ENCODE results near the gene LRMDA. TPM values are rescaled to one million over a fixed set of nuclear protein-coding genes. Genes with fewer than 3 reads are reported as not detected.

The LRMDA gene
- total RNA-seq, 2 donors from 2014 or later: 9.6 to 12.6 TPM

DNA sequence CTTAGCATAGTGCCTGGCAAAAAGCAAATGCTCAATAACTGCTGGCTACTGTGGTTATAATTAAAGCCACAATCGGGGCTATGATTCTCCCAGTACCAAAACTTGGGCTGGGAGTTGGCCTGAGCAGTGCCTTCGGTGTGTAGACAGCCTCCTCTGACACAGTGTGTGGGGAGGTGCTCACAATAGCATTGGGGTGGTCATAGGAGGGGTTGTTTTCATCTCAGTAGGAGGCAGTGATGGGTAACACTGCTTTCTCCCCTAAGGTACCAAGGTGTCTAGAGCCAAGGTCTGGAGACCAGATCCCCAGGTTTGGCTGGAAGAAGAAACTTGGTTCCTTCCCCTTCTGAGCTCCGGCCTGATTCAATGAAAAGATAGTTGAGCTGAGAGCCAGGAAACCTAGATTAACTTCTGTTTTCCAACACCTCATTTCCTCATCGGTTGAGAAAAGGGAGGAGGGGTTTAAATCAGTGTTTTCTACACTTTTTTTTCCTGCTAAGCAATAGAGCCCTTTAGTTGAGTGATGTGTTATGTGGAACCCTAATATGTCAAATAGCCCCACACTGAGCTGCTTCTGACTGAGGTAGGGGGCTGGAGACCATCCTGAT, 68.2 kb downstream of the LRMDA start:
- H3K4me1 ChIP-seq (replicated peaks): no peaks in the 10 kb centered on the region
- no peaks in the 10 kb centered on the region for H3K27me3 ChIP-seq (replicated peaks; ENCODE audit: insufficient read depth)
- intact Hi-C loops (cut with DNase I): no loop called here
- WGBS: 65% methylated on average over 4 of the region's 4 CpGs
- no peak for DNase-seq (ENCODE audit: low spot score)
- H3K4me3 ChIP-seq: no peak overlapping the region
- TF ChIP-seq POLR2A (IDR thresholded peaks at IDR 0.05): no peak
- TF ChIP-seq, protein P1, sequence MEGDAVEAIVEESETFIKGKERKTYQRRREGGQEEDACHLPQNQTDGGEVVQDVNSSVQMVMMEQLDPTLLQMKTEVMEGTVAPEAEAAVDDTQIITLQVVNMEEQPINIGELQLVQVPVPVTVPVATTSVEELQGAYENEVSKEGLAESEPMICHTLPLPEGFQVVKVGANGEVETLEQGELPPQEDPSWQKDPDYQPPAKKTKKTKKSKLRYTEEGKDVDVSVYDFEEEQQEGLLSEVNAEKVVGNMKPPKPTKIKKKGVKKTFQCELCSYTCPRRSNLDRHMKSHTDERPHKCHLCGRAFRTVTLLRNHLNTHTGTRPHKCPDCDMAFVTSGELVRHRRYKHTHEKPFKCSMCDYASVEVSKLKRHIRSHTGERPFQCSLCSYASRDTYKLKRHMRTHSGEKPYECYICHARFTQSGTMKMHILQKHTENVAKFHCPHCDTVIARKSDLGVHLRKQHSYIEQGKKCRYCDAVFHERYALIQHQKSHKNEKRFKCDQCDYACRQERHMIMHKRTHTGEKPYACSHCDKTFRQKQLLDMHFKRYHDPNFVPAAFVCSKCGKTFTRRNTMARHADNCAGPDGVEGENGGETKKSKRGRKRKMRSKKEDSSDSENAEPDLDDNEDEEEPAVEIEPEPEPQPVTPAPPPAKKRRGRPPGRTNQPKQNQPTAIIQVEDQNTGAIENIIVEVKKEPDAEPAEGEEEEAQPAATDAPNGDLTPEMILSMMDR (IDR thresholded peaks at IDR 0.05): no peak
- no peak for TF ChIP-seq POLR2AphosphoS5 (IDR thresholded peaks at IDR 0.05)
- no peaks in the 10 kb centered on the region for H3K9me3 ChIP-seq
- H3K36me3 ChIP-seq: no peaks in the 10 kb centered on the region
- no peak overlapping the region for H3K27ac ChIP-seq

DNA sequence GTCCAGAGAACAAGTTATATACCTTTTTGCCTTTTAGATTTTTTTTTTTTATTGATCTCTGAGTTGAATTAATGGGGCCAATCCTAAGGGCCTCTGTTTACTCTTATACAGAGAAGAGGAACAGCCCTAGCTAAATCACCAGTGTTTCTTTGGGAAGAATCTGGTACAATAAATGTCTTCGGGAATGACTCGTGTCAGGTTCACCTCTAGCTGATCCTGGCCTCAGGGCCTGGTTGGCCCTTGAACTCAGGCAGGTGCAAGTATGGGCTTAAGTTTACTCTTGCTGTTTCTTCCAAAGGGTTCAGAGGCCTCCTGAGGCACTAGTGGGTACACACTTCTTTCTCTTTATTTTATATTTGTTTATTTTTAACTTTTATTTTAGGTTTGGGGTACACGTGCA, 71.0 kb downstream of the LRMDA start:
- H3K27me3 ChIP-seq (replicated peaks; ENCODE audit: insufficient read depth): no peaks in the 10 kb centered on the region
- TF ChIP-seq POLR2AphosphoS5 (IDR thresholded peaks at IDR 0.05) (no peak), POLR2A (IDR thresholded peaks at IDR 0.05) (no peak)
- TF ChIP-seq, protein P1 (IDR thresholded peaks at IDR 0.05): no peak
- H3K27ac ChIP-seq: no peak overlapping the region
- intact Hi-C loops (cut with DNase I): no loop called here
- WGBS: 89% methylated on average over 3 of the region's 3 CpGs
- H3K36me3 ChIP-seq: no peaks in the 10 kb centered on the region
- no peak for DNase-seq (ENCODE audit: low spot score)
- H3K4me1 ChIP-seq (replicated peaks): peaks cover 5% of the 10 kb centered on the region
- H3K4me3 ChIP-seq: no peak overlapping the region
- no peaks in the 10 kb centered on the region for H3K9me3 ChIP-seq

DNA sequence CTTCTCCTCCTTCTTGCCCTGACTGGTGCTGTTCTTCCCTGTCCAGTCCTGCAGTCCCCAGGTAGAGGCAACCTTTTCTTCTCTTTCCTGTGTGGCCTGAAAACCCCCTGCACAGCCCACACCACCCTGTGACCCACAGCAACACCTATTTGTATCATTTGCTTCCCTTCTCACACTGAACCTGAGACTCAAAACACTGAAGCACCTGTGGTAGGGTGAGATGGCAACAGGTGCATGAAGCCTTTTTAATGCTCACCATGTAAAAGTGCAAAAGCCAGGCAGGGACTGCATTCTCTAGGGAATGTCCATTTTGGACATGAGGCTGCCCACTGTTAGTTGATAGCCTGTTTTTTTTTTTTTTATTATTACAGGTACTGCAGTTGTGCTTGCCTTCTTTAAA, 71.4 kb downstream of the LRMDA start:
- TF ChIP-seq, protein P1 (IDR thresholded peaks at IDR 0.05): no peak
- TF ChIP-seq POLR2AphosphoS5 (IDR thresholded peaks at IDR 0.05) (no peak), POLR2A (IDR thresholded peaks at IDR 0.05) (no peak)
- DNase-seq (ENCODE audit: low spot score): no peak
- peaks cover 8% of the 10 kb centered on the region for H3K4me1 ChIP-seq (replicated peaks)
- no peaks in the 10 kb centered on the region for H3K9me3 ChIP-seq
- intact Hi-C loops (cut with DNase I): no loop called here
- no peaks in the 10 kb centered on the region for H3K36me3 ChIP-seq
- no peak overlapping the region for H3K4me3 ChIP-seq
- no peak overlapping the region for H3K27ac ChIP-seq
- H3K27me3 ChIP-seq (replicated peaks; ENCODE audit: insufficient read depth): no peaks in the 10 kb centered on the region

DNA sequence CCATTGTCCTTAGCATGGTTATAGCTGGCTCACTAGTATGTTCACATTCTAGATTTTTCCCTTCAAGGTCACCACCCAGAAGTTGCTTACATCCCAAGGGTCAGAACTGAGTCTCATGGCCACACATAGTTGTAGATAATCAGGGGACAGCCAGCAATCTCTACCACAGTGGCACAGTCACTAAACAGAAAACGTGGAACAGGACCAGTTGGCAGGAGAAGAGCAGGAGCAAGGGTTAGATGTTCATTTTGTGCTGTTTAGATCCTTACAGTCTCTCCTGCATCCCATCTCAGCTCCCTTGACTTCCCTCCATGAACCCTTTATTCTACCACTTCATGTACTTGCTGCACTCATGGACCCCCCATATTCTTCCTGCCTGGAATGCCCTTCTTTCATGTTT, 73.9 kb downstream of the LRMDA start:
- H3K27ac ChIP-seq: no peak overlapping the region
- H3K4me3 ChIP-seq: no peak overlapping the region
- TF ChIP-seq POLR2AphosphoS5 (IDR thresholded peaks at IDR 0.05) (no peak), POLR2A (IDR thresholded peaks at IDR 0.05) (no peak)
- TF ChIP-seq, protein P1 (IDR thresholded peaks at IDR 0.05): no peak
- H3K9me3 ChIP-seq: no peaks in the 10 kb centered on the region
- H3K27me3 ChIP-seq (replicated peaks; ENCODE audit: insufficient read depth): no peaks in the 10 kb centered on the region
- WGBS: 100% methylated on average over 1 of the region's 1 CpG
- no peak for DNase-seq (ENCODE audit: low spot score)
- intact Hi-C loops (cut with DNase I): no loop called here
- H3K4me1 ChIP-seq (replicated peaks): peaks cover 20% of the 10 kb centered on the region
- H3K36me3 ChIP-seq: no peaks in the 10 kb centered on the region

DNA sequence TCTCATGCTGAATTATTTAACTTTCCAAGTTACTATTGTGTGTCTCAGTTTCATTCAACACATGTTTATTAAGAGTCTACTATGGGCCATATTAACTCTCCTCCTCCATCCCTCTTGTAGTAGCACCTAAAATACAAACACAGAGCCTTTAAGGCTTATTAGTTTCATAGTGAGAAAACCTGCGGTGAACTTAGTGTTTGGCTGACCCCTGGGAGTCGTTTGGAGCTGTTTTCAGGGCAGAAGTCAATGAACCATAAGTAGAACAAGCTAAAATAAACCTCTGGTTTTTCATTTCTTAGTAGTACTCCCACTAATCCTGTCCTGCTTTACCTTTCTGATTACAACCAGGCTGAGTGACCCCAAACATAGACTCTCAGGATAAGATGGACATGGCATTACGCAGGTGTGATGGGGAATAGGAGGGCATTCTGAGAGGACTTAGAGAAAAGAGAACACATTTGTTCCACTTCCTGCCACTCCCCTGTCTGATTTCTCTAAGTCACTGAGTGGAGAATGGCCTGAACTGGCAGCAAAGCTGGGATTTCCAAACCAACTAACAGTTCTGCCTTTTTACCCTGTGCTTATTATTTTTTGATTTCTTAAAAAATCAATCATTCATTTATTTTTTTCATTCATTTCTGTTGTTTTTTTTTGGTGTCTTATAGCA, 74.5 kb downstream of the LRMDA start:
- Histone ChIP-seq H3K9me3 (no peaks in the 10 kb centered on the region), H3K27ac (no peak overlapping the region), H3K27me3 (replicated peaks; ENCODE audit: insufficient read depth) (no peaks in the 10 kb centered on the region), H3K36me3 (no peaks in the 10 kb centered on the region), H3K4me1 (replicated peaks) (peaks cover 20% of the 10 kb centered on the region), H3K4me3 (no peak overlapping the region)
- 90% methylated on average over 3 of the region's 3 CpGs for WGBS
- intact Hi-C loops (cut with DNase I): no loop called here
- no peak for DNase-seq (ENCODE audit: low spot score)
- no peak for TF ChIP-seq POLR2AphosphoS5 (IDR thresholded peaks at IDR 0.05)
- no peak for TF ChIP-seq POLR2A (IDR thresholded peaks at IDR 0.05)
- TF ChIP-seq, protein P1 (IDR thresholded peaks at IDR 0.05): no peak
